ENCODE data around the gene IFIT1B. TPM values are rescaled to one million over a fixed set of nuclear protein-coding genes. Genes with fewer than 3 reads are reported as not detected.
A peak's percentile ranks its signal among the peaks of the same experiment; 100 is the strongest.
"Not testable (repeated sequence)": the region's sequence is repeated elsewhere in the genome, so short reads cannot be mapped to it uniquely, and the experiment has no call there.

The IFIT1B gene, protein sequence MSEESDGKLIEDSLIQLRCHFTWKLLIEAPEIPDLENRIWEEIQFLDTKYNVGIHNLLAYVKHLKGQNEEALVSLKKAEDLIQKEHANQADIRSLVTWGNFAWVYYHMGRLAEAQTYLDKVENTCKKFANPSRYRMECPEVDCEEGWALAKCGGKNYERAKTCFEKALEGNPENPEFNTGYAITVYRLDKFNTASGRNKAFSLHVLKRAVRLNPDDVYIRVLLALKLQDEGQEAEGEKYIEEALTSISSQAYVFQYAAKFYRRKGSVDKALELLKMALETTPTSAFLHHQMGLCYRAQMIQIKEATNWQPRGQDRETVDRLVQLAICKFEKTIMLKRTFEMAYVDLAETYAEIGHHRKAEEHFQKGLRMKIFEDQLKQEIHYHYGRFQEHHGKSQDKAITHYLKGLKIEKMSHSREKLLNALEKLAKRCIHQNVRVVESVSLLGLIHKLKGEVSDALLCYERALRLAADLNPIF
- under 1 TPM in 1 of 10 donors, not detected in 9; 0.21 TPM for total RNA-seq
- not detected for polyA plus RNA-seq
- long read RNA-seq, donor 1, result 0 reads
- long read RNA-seq, donor 2, result 0 reads
- long read RNA-seq, donor 3, result 0 reads

DNA sequence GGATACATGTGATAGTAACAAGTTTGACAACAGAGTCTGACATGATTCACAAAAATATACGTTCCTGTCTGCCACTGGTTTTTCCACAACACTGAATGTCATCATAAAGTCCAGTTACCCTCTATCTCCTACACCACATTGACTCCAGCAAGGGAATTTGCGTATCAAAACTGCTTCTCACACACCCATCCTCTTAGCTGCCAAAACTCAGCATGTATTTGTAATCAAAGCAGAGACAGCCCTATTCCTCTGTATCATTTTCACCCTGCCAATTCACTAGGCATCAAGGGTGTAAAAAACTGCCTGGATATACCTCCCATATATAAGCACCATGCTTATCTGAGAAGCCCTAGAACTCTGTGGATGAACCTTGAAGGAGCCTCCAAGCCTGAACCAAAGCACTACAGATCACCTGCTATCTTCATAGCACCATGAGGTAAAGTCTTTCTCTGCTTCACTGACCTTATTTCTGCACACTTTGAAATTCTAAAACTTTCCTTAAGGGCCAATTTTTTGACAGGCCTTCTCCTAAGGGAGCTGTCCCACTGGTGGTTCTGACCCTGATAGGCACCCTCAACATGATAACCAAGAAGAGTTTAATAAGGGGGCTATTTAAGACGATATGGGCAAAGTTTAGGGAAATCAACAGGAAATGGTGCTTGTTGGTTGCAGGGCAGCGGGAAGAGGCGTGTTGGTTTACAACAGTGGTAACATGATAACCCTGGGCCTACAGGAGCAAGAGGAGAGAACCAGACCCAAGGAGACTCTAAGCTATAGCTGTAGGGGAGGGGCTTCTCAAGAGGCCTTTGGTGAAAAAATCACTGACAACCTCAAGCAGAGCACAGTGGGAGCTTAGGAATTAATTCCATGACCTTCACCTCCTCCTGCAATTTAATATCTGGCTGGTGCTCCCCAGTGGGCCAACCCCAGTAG, at the start of gene IFIT1B:
Gene IFIT1B, plus strand, starts transcription at position 352 of the 933 bp plus-strand sequence. Its CDS starts 80 bp downstream, at position 432.
- ATAC-seq (no peak), DNase-seq (no peak)
- intact Hi-C loops (cut with DNase I), result no loop called here
- no peaks in the 10 kb centered on the region for H3K9me3 ChIP-seq
- no peaks in the 10 kb centered on the region for H3K27me3 ChIP-seq
- WGBS, 2 donors, result 91 to 96% methylated on average over 5 of the region's 5 CpGs
- H3K27ac ChIP-seq, result no peak within 1 kb of the TSS
- H3K4me1 ChIP-seq, result peaks cover 10 to 28% (median 23%) of the 10 kb centered on the region in 9 donors
- no peak within 1 kb of the TSS for H3K4me3 ChIP-seq
- TF ChIP-seq, protein P1, sequence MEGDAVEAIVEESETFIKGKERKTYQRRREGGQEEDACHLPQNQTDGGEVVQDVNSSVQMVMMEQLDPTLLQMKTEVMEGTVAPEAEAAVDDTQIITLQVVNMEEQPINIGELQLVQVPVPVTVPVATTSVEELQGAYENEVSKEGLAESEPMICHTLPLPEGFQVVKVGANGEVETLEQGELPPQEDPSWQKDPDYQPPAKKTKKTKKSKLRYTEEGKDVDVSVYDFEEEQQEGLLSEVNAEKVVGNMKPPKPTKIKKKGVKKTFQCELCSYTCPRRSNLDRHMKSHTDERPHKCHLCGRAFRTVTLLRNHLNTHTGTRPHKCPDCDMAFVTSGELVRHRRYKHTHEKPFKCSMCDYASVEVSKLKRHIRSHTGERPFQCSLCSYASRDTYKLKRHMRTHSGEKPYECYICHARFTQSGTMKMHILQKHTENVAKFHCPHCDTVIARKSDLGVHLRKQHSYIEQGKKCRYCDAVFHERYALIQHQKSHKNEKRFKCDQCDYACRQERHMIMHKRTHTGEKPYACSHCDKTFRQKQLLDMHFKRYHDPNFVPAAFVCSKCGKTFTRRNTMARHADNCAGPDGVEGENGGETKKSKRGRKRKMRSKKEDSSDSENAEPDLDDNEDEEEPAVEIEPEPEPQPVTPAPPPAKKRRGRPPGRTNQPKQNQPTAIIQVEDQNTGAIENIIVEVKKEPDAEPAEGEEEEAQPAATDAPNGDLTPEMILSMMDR (IDR thresholded peaks at IDR 0.05), result no peak
- H3K36me3 ChIP-seq, result no peaks in the 10 kb centered on the region

DNA sequence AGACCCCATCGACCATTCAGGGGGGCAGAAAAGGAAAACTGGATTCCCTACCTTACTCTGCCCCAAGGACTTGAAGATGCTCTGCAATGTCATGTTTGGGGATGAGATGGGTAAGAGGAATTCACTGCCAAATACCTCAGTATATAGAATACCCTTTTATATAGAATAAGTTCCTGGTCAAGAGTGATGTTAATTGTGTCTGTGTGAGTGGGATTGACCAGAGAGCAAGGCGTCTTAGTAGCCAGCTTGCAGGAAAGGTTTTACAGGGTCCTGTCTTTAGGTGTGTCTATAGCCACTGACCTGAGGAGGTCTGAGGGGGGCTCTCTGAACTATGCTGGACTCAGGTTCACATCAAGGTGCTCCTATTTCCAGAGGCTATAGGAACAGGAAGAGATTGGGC, 48.7 kb upstream of the IFIT1B start:
- ATAC-seq (no peak), DNase-seq (no peak)
- intact Hi-C loops (cut with DNase I), result loop anchor here in 2 of 10 donors (2.0 to 5.0 kb wide), 2 partner anchors 18 to 83 kb away; partner anchors contain the start of gene IFIT5 (in 1 of the 2)
- Histone ChIP-seq H3K9me3 (no peaks in the 10 kb centered on the region), H3K27me3 (no peaks in the 10 kb centered on the region), H3K4me1 (peaks cover 4 to 85% (median 59%) of the 10 kb centered on the region in 9 donors), H3K36me3 (no peaks in the 10 kb centered on the region), H3K4me3 (peak overlapping the region in 9 of 10 donors; percentile 4 to 60 (median 50)), H3K27ac (peak overlapping the region; percentile 29 to 96 (median 90))
- 80 to 87% methylated on average over 2 of the region's 2 CpGs for WGBS, 2 donors
- TF ChIP-seq, protein P1 (IDR thresholded peaks at IDR 0.05), result no peak

DNA sequence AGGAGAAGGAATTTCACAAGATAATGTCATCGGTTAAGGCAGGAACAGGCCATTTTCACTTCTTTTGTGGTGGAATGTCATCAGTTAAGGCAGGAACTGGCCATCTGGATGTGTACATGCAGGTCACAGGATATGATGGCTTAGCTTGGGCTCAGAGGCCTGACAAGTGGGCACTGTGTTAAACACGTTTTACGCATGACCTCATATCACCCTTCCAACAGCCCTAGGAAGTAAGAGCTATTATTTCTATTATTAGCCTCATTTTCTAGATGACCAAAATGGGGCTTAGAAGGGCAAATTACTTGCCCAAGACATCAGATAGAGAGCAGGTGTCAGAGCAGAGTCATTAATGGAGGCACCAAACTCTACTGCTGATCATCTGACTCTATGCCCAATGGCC, 47.8 kb upstream of the IFIT1B start:
- H3K4me1 ChIP-seq, result peaks cover 4 to 93% (median 65%) of the 10 kb centered on the region in 9 donors
- H3K27ac ChIP-seq, result peak overlapping the region in 7 of 10 donors; percentile 78 to 96 (median 85)
- DNase-seq; H3K36me3 ChIP-seq; H3K27me3 ChIP-seq; ATAC-seq; H3K9me3 ChIP-seq; intact Hi-C loops (cut with DNase I): not testable (repeated sequence)
- WGBS, 2 donors, result 46 to 54% methylated on average over 2 of the region's 3 CpGs
- peak overlapping the region in 1 of 10 donors; percentile 67 for H3K4me3 ChIP-seq

DNA sequence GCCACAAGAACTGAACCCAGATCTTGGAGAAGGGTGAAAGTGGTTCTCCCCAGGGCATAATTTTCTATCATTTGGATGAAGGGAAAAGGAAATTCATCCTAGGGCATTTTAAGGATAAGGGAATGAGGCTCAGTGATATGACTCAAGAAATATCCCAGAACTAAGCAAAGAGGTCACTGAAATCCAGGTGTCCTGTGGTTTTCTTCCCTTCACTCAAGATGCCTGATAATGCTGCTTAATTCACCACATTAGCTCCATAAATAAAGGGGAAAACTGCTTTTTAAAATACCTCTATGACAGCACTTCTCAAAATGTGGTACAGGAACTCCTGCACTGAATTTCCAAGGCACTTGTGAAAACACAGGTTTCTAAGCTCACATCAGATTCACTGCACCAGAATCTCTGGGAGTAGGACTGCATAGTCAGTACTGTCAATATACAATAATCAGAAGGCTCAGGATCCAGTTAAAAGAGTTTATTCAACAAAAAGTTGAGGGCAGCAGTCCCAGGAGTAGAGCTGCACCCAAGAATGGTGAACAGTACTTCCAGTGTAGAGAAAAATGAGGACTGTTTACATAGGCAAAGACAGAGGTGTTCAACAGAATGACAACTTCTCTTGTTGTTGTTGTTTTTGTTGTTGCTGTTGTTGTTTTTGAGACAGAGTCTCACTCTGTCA, 47.2 kb upstream of the IFIT1B start:
- TF ChIP-seq, protein P1 (IDR thresholded peaks at IDR 0.05), result no peak
- Histone ChIP-seq H3K36me3 (no peaks in the 10 kb centered on the region), H3K4me3 (peak overlapping the region in 1 of 10 donors; percentile 67), H3K27ac (peak overlapping the region in 8 of 10 donors; percentile 51 to 96 (median 83)), H3K27me3 (no peaks in the 10 kb centered on the region), H3K4me1 (peaks cover 4 to 96% (median 72%) of the 10 kb centered on the region in 9 donors), H3K9me3 (no peaks in the 10 kb centered on the region)
- intact Hi-C loops (cut with DNase I), result no loop called here
- ATAC-seq (no peak), DNase-seq (no peak)

DNA sequence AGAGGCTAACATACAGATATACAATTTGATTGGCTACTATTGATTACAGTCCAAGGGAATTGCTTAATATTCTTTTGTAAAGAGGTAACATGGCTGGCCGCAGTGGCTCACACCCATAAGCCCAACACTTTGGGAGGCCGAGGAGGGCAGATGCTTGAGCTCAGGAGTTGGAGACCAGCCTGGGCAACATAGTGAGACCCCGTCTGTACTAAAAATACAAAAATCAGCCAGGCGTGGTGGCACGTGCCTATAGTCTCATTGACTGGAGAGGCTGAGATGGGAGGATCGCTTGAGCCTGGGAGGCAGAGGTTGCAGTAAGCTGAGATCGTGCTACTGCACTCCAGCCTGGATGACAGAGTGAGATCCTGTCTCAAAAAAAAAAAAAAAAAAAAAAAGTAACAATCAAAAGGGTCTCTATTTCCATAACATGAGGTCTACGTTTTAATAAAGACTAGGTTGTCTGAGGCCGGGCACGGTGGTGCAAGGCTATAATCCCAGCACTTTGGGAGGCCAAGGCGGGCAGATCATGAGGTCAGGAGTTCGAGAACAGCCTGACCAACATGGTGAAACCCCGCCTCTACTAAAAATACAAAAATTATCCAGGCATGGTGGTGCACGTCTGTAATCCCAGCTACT, 46.3 kb upstream of the IFIT1B start:
- H3K36me3 ChIP-seq; H3K9me3 ChIP-seq; H3K27me3 ChIP-seq; DNase-seq; ATAC-seq; intact Hi-C loops (cut with DNase I): not testable (repeated sequence)
- H3K27ac ChIP-seq, result peak overlapping the region; percentile 51 to 96 (median 81)
- peaks cover 4 to 96% (median 77%) of the 10 kb centered on the region in 9 donors for H3K4me1 ChIP-seq
- 78 to 80% methylated on average over 14 of the region's 14 CpGs for WGBS, 2 donors
- H3K4me3 ChIP-seq, result peak overlapping the region in 8 of 10 donors; percentile 37 to 67 (median 56)
